Sigmoid colon (tissue), 7 donors: ENCODE results near the gene ABHD13. TPM values are rescaled to one million over a fixed set of nuclear protein-coding genes. Genes with fewer than 3 reads are reported as not detected.
A peak's percentile ranks its signal among the peaks of the same experiment; 100 is the strongest.

Experiments used
- DNase-seq: peaks from one replicate; pipeline ENCODE4 v3.0.0-alpha.2; 2019
- H3K27ac ChIP-seq, 4 donors: fragments of 200-600 bp; sonication (generic); one replicate each; pipeline ENCODE4 v1.5.1; 2016 to 2019; ENCODE audit warnings: mild to moderate bottlenecking in 1 of 4
- H3K27me3 ChIP-seq, 3 donors: fragments of 200-600 bp; sonication (generic); one replicate each; pipeline ENCODE4 v1.5.1; 2019; ENCODE audit warnings: mild to moderate bottlenecking in 1 of 3
- H3K36me3 ChIP-seq, 4 donors: fragments of 200-600 bp; sonication (generic); one replicate each; pipeline ENCODE4 v1.5.1; 2016 to 2019
- H3K4me1 ChIP-seq, 4 donors: fragments of 200-600 bp; sonication (generic); one replicate each; pipeline ENCODE4 v1.5.1; 2017 to 2019
- H3K4me3 ChIP-seq, 4 donors: fragments of 200-600 bp; sonication (generic); one replicate each; pipeline ENCODE4 v1.5.1; 2017 to 2019; ENCODE audit warnings: mild to moderate bottlenecking in 2 of 4, moderate library complexity in 1 of 4
- H3K9me3 ChIP-seq, 4 donors: fragments of 200-600 bp in 3 of 4; sonication (generic) in 3 of 4; one replicate each; pipeline versions ENCODE4 v1.5.1 to v1.6.1; 2013 to 2019
- CTCF ChIP-seq, 4 experiments: fragments of 450-650 bp in 3 of 4; fragments of 200-600 bp in 1 of 4; IDR thresholded peaks; one replicate each; pipeline ENCODE4 v1.5.1; 2016 to 2019; ENCODE audit warnings: antibody characterized with exemption in 4 of 4, mild to moderate bottlenecking in 3 of 4, moderate library complexity in 2 of 4
- EP300 ChIP-seq, 4 donors: sonication (generic); formaldehyde crosslinking; IDR thresholded peaks; one replicate each; pipeline ENCODE4 v1.6.1; 2017; ENCODE audit warnings: antibody characterized with exemption in 4 of 4
- POLR2A ChIP-seq, 2 donors: fragments of 450-650 bp; IDR thresholded peaks; one replicate each; pipeline ENCODE4 v1.6.1; 2016; ENCODE audit warnings: antibody characterized with exemption in 2 of 2, mild to moderate bottlenecking in 2 of 2, moderate library complexity in 2 of 2
- POLR2AphosphoS5 ChIP-seq, 4 donors: sonication (generic); formaldehyde crosslinking; IDR thresholded peaks; one replicate each; pipeline ENCODE4 v1.6.1; 2017; ENCODE audit warnings: antibody characterized with exemption in 4 of 4
- WGBS, 2 donors: extraction: QIAGEN DNeasy Blood & Tissue Kit; methylation state at CpG; one replicate each; pipeline ENCODE4 v1.1.7; 2013; 5-methylcytosine and 5-hydroxymethylcytosine counted together
- intact Hi-C: fragments of 100-400 bp; cut with DNase I; formaldehyde crosslinking; loops from one replicate; pipeline ENCODE4 v1.15.1; 2023
- polyA plus RNA-seq, 3 donors: library from polyadenylated mRNA; stranded (reverse); fragments of 200-250 nt; gene quantifications; one replicate each; pipeline ENCODE4 v1.2.3, GENCODE V29; 2013
- total RNA-seq, 4 donors: library from RNA; depleted of rRNA; stranded (reverse); fragments of >200 nt; gene quantifications; one replicate each; pipeline ENCODE4 v1.1.0, GENCODE V29; 2016
- donor health status: healthy with polysubstance abuse.
- donor health status: Bipolar disorder and iron deficiency.
- donor health status: healthy.

The ABHD13 gene
- total and polyA plus RNA-seq, 7 donors, result 4.2 to 15.7 (median 13.0) TPM

- Histone ChIP-seq H3K27ac (no peak overlapping the region), H3K4me1 (peaks cover 0 to 30% (median 21%) of the 10 kb centered on the region in 4 donors), H3K9me3 (no peaks in the 10 kb centered on the region), H3K27me3 (no peaks in the 10 kb centered on the region), H3K36me3 (peaks cover 0 to 8% (median 0%) of the 10 kb centered on the region in 4 donors), H3K4me3 (no peak overlapping the region)
- WGBS, 2 donors, result 92 to 94% methylated on average over 1 of the region's 1 CpG
- intact Hi-C loops, result loop anchor here (10.0 kb wide), 1 partner anchor 667 kb away; no protein-coding TSS in a partner anchor
- DNase-seq, result no peak
- TF ChIP-seq CTCF (IDR thresholded peaks at IDR 0.05) (peak; percentile 26 to 71 (median 67)), EP300 (IDR thresholded peaks at IDR 0.05) (no peak), POLR2A (IDR thresholded peaks at IDR 0.05) (no peak), POLR2AphosphoS5 (IDR thresholded peaks at IDR 0.05) (no peak)
These were observed 9.6 kb downstream of the ABHD13 start for GRCh38 chr13:108227651-108228272.

GRCh38 chr13:108230377-108230776 is 12.2 kb downstream of the ABHD13 start:
- no peak overlapping the region for H3K4me3 ChIP-seq
- H3K4me1 ChIP-seq, result peaks cover 0 to 9% (median 2%) of the 10 kb centered on the region in 4 donors
- peaks cover 0 to 8% (median 0%) of the 10 kb centered on the region in 4 donors for H3K36me3 ChIP-seq
- no peaks in the 10 kb centered on the region for H3K9me3 ChIP-seq
- intact Hi-C loops, result no loop called here
- no peak for DNase-seq
- H3K27me3 ChIP-seq, result no peaks in the 10 kb centered on the region
- TF ChIP-seq POLR2AphosphoS5 (IDR thresholded peaks at IDR 0.05) (no peak), EP300 (IDR thresholded peaks at IDR 0.05) (no peak), POLR2A (IDR thresholded peaks at IDR 0.05) (no peak)
- H3K27ac ChIP-seq, result no peak overlapping the region

- Histone ChIP-seq H3K4me1 (no peaks in the 10 kb centered on the region), H3K9me3 (no peaks in the 10 kb centered on the region), H3K27me3 (no peaks in the 10 kb centered on the region), H3K36me3 (no peaks in the 10 kb centered on the region), H3K27ac (no peak overlapping the region), H3K4me3 (no peak overlapping the region)
- 70 to 73% methylated on average over 4 of the region's 4 CpGs for WGBS, 2 donors
- intact Hi-C loops, result no loop called here
- no peak for DNase-seq
- no peak for TF ChIP-seq EP300 (IDR thresholded peaks at IDR 0.05)
- TF ChIP-seq POLR2A (IDR thresholded peaks at IDR 0.05), result no peak
- TF ChIP-seq CTCF (IDR thresholded peaks at IDR 0.05), result no peak
- no peak for TF ChIP-seq POLR2AphosphoS5 (IDR thresholded peaks at IDR 0.05)
These were observed 31.0 kb downstream of the ABHD13 start for GRCh38 chr13:108249150-108249549.

- TF ChIP-seq POLR2AphosphoS5 (IDR thresholded peaks at IDR 0.05), result no peak
- no peak for TF ChIP-seq EP300 (IDR thresholded peaks at IDR 0.05)
- no peak for TF ChIP-seq CTCF (IDR thresholded peaks at IDR 0.05)
- no peak for TF ChIP-seq POLR2A (IDR thresholded peaks at IDR 0.05)
- no peaks in the 10 kb centered on the region for H3K27me3 ChIP-seq
- no peak overlapping the region for H3K4me3 ChIP-seq
- no peak overlapping the region for H3K27ac ChIP-seq
- intact Hi-C loops, result no loop called here
- no peak for DNase-seq
- H3K4me1 ChIP-seq, result peaks cover 0 to 7% (median 0%) of the 10 kb centered on the region in 4 donors
- no peaks in the 10 kb centered on the region for H3K9me3 ChIP-seq
- H3K36me3 ChIP-seq, result no peaks in the 10 kb centered on the region
- WGBS, 2 donors, result 40 to 63% methylated on average over 2 of the region's 2 CpGs
These were observed 39.1 kb downstream of the ABHD13 start for GRCh38 chr13:108257248-108257647.

- Histone ChIP-seq H3K27ac (no peak overlapping the region), H3K4me3 (no peak overlapping the region), H3K36me3 (peaks cover 0 to 5% (median 0%) of the 10 kb centered on the region in 4 donors), H3K9me3 (no peaks in the 10 kb centered on the region), H3K27me3 (no peaks in the 10 kb centered on the region), H3K4me1 (no peaks in the 10 kb centered on the region)
- no peak for DNase-seq
- WGBS, 2 donors, result 88 to 98% methylated on average over 9 of the region's 9 CpGs
- intact Hi-C loops, result no loop called here
- TF ChIP-seq POLR2AphosphoS5 (IDR thresholded peaks at IDR 0.05), result no peak
- no peak for TF ChIP-seq CTCF (IDR thresholded peaks at IDR 0.05)
- no peak for TF ChIP-seq POLR2A (IDR thresholded peaks at IDR 0.05)
These were observed 45.6 kb downstream of the ABHD13 start for GRCh38 chr13:108263621-108264355.
